ENCODE measurements around the gene FGF6. TPM values are rescaled to one million over a fixed set of nuclear protein-coding genes. Genes with fewer than 3 reads are reported as not detected.

Gene FGF6
- total RNA-seq, 2 experiments from 2014 or later = not detected

DNA sequence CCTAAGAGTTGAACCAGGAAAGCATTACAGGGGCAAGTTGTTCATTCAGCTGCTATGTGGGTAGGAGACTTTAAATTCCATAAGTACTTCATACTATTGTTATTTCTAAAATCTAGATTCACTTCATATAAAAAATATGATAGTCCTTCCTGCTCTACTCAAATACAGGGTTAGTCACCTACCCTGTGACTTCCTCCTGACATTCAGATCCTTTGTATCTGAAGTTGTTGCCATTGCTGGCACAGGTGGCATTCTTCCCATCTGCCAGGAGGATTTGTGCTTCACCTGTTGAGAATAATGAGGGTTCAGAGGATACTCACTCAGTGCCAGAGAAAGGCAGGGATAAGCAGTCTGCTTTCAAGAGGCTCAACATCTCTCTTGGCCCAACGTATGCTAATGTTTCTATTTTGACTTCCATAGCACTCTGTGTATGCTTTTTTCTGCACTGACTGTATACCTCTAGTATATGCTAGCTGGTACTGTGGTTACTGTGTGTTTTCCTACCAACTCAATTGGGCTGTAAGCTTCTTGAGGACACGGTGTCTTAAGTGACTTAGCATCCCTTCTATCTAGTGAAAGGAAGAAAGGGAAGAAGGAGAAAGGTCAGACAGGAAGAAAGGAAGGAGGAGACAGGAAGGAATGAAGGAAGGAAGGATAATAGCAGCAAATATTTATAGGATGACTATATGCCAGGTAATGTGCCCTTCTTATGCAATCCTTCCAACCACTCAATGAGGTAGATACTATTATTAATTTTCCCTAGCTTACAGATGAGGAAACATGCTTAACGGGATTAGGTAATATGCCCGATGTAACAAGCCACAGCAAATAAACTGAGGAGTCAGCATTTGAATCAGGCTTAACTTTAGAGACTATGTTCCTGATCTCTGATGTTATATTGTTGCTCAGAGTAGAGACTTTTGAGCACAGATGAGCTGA lies 38.5 kb upstream of the FGF6 start:
- ChIA-PET POLR2A (interaction anchor here (0.6 to 1.2 kb wide), 2 partner anchors 14 to 218 kb away, joined by 3 to 4 read pairs; no protein-coding TSS in a partner anchor), CTCF (ENCODE audit: unreplicated experiment) (no interaction called here)
- Histone ChIP-seq H3K27ac (ENCODE audit: low read depth, low read length, poor library complexity, severe bottlenecking) (peak overlapping the region; percentile 16), H3K4me1 (ENCODE audit: insufficient read depth, low read length, poor library complexity, severe bottlenecking) (peaks cover 22% of the 10 kb centered on the region), H3K36me3 (ENCODE audit: insufficient read depth, low read length) (peaks cover 21% of the 10 kb centered on the region), H2AFZ (ENCODE audit: low read length) (peak overlapping the region; percentile 2; the same call in 1 of the 2 replicates), H4K20me1 (ENCODE audit: insufficient read depth, low read length) (no peaks in the 10 kb centered on the region), H3K9me2 (ENCODE audit: insufficient read depth, low read length) (no peaks in the 10 kb centered on the region), H3K4me3 (ENCODE audit: low read depth, low read length, poor library complexity, severe bottlenecking) (no peak overlapping the region), H3K4me2 (ENCODE audit: low read length) (peak overlapping the region; percentile 56), H3K79me2 (ENCODE audit: insufficient read depth, low read depth, low read length) (no peaks in the 10 kb centered on the region), H3K9me3 (ENCODE audit: low read length) (peaks cover 11% of the 10 kb centered on the region)
- intact Hi-C loops (cut with micrococcal nuclease; ENCODE audit: unreplicated experiment) = no loop called here
- BruUV-seq (replicated peaks) = no TSS peak
- peak; percentile 5 for DNase-seq (ENCODE audit: low spot score)
- TF ChIP-seq, protein P1, sequence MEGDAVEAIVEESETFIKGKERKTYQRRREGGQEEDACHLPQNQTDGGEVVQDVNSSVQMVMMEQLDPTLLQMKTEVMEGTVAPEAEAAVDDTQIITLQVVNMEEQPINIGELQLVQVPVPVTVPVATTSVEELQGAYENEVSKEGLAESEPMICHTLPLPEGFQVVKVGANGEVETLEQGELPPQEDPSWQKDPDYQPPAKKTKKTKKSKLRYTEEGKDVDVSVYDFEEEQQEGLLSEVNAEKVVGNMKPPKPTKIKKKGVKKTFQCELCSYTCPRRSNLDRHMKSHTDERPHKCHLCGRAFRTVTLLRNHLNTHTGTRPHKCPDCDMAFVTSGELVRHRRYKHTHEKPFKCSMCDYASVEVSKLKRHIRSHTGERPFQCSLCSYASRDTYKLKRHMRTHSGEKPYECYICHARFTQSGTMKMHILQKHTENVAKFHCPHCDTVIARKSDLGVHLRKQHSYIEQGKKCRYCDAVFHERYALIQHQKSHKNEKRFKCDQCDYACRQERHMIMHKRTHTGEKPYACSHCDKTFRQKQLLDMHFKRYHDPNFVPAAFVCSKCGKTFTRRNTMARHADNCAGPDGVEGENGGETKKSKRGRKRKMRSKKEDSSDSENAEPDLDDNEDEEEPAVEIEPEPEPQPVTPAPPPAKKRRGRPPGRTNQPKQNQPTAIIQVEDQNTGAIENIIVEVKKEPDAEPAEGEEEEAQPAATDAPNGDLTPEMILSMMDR (conservative IDR thresholded peaks at IDR 0.05; ENCODE audit: low read length) = no peak
- no peak for TF ChIP-seq EZH2phosphoT487 (IDR thresholded peaks at IDR 0.05; ENCODE audit: borderline replicate concordance, low read depth, low read length)

DNA sequence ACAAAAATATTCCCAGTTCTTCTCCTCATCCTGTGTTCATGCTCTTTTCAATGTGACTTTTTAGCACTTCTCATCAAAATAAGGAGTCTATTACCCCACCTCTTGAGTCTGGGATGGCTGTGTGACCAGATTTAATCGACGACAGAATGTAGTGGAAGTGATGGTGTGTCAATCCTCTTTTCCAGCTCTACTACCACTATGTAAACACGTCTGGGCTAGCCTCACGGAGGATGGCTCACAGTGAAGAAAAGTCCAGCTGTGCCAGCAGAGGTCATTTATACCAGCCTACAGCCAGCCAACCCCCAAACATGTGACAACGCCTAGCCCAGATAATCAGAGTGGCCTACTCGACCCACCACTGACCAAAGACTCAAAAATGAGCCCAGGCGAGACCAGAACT lies 37.3 kb upstream of the FGF6 start:
- H3K27ac ChIP-seq (ENCODE audit: low read depth, low read length, poor library complexity, severe bottlenecking) = no peak overlapping the region
- H3K4me1 ChIP-seq (ENCODE audit: insufficient read depth, low read length, poor library complexity, severe bottlenecking) = peaks cover 22% of the 10 kb centered on the region
- no peaks in the 10 kb centered on the region for H3K79me2 ChIP-seq (ENCODE audit: insufficient read depth, low read depth, low read length)
- intact Hi-C loops (cut with micrococcal nuclease; ENCODE audit: unreplicated experiment) = no loop called here
- TF ChIP-seq, protein P1 (conservative IDR thresholded peaks at IDR 0.05; ENCODE audit: low read length) = no peak
- TF ChIP-seq EZH2phosphoT487 (IDR thresholded peaks at IDR 0.05; ENCODE audit: borderline replicate concordance, low read depth, low read length) = no peak
- H3K9me3 ChIP-seq (ENCODE audit: low read length) = peaks cover 17% of the 10 kb centered on the region
- no peak for DNase-seq (ENCODE audit: low spot score)
- H3K4me2 ChIP-seq (ENCODE audit: low read length) = no peak overlapping the region
- no peaks in the 10 kb centered on the region for H4K20me1 ChIP-seq (ENCODE audit: insufficient read depth, low read length)
- CTCF ChIA-PET (ENCODE audit: unreplicated experiment) = no interaction called here
- POLR2A ChIA-PET = no interaction called here
- H2AFZ ChIP-seq (ENCODE audit: low read length) = no peak overlapping the region
- H3K4me3 ChIP-seq (ENCODE audit: low read depth, low read length, poor library complexity, severe bottlenecking) = no peak overlapping the region
- no peaks in the 10 kb centered on the region for H3K9me2 ChIP-seq (ENCODE audit: insufficient read depth, low read length)
- peaks cover 9% of the 10 kb centered on the region; the same call in 1 of the 2 replicates for H3K36me3 ChIP-seq (ENCODE audit: insufficient read depth, low read length)
- no TSS peak for BruUV-seq (replicated peaks)

DNA sequence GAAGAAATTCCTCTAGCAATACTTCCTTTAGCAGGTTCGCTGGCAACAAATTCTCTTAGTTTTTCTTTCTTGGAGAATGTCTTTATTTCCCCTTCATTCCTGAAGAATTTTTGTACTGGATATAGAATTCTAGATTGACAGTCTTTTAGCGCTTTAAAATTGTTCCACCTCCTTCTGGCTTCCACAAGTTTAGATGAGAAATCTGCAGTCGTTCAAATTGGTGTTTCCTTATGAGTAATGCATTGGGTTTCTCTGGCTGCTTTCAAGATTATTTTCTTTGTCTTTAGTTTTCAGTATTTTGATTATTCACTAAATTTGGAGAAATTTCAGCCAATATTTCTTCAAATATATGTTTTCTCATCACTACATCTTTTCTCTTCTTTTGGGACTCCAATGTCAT lies 33.3 kb upstream of the FGF6 start:
- POLR2A ChIA-PET = no interaction called here
- Histone ChIP-seq H2AFZ (ENCODE audit: low read length) (no peak overlapping the region), H3K4me2 (ENCODE audit: low read length) (no peak overlapping the region), H3K36me3 (ENCODE audit: insufficient read depth, low read length) (no peaks in the 10 kb centered on the region), H4K20me1 (ENCODE audit: insufficient read depth, low read length) (no peaks in the 10 kb centered on the region), H3K4me3 (ENCODE audit: low read depth, low read length, poor library complexity, severe bottlenecking) (no peak overlapping the region), H3K4me1 (ENCODE audit: insufficient read depth, low read length, poor library complexity, severe bottlenecking) (peaks cover 5% of the 10 kb centered on the region), H3K79me2 (ENCODE audit: insufficient read depth, low read depth, low read length) (no peaks in the 10 kb centered on the region), H3K9me3 (ENCODE audit: low read length) (peaks cover 17% of the 10 kb centered on the region), H3K27ac (ENCODE audit: low read depth, low read length, poor library complexity, severe bottlenecking) (no peak overlapping the region), H3K9me2 (ENCODE audit: insufficient read depth, low read length) (no peaks in the 10 kb centered on the region)
- intact Hi-C loops (cut with micrococcal nuclease; ENCODE audit: unreplicated experiment) = no loop called here
- no TSS peak for BruUV-seq (replicated peaks)
- no peak for TF ChIP-seq EZH2phosphoT487 (IDR thresholded peaks at IDR 0.05; ENCODE audit: borderline replicate concordance, low read depth, low read length)
- TF ChIP-seq, protein P1 (conservative IDR thresholded peaks at IDR 0.05; ENCODE audit: low read length) = no peak
- DNase-seq (ENCODE audit: low spot score) = no peak
- CTCF ChIA-PET (ENCODE audit: unreplicated experiment) = no interaction called here

All from OCI-LY7 (cell line).